HG03565 (cell line): ENCODE data around the gene HDGFL2.
A peak's percentile ranks its signal among the peaks of the same experiment; 100 is the strongest.

Experiments
- ATAC-seq: cut with Tn5 transposase; IDR thresholded peaks from one replicate; pipeline ENCODE4 v1.9.1; 2021; ENCODE audit warnings: mild to moderate bottlenecking, moderate library complexity; ENCODE audit not compliant: unreplicated experiment

HDGFL2 gene

DNA sequence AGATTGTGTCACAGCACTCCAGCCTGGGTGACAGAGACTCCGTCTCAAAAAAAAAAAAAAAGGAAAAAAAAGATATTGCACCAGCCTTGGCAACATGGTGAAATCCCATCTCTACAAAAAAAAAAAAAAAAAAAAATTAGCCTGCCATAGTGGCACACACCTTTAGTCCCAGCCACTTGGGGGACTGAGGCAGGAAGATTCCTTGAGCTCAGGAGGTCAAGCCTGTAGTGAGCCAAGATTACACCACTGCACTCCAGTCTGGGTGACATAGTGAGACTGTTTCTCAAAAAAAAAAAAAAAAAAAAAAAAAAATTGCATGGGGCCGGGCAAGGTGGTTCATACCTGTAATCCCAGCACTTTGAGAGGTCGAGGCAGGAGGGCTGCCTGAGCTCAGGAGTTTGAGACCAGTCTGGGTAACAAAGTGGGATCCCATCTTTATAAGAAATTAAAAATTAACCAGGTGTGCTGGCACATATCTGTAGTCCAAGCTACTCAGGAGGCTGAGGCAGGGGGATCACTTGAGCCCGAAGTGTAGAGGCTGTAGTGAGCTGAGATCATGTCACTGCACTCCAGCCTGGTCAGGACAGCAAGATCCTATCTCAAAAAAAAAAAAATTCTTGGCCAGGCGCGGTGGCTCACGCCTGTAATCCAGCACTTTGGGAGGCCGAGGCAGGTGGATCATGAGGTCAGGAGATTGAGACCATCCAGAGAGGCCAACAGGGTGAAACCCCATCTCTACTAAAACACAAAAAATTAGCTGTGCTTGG, 7.1 kb upstream of the HDGFL2 start:
- no peak for ATAC-seq

DNA sequence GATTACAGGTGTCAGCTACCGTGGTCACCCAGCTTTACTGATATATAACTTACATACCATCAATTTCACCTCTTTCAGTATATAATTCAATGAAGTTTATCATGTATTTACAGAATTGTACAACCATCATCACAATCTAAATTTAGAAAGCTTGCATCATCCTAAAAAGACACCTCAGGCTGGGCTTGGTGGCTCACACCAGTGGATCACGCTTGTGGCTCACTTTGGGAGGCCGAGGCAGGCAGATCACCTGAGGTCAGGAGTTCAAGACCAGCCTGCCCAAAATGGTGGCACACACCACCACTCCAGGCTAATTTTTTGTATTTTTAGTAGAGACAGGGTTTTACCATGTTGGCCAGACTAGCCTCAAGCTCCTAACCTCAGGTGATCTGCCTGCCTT, 4.3 kb upstream of the HDGFL2 start:
- ATAC-seq, result no peak

GRCh38 chr19:4471403-4472173, 509 bp upstream of the HDGFL2 start:
- ATAC-seq, result peak; percentile 81

DNA sequence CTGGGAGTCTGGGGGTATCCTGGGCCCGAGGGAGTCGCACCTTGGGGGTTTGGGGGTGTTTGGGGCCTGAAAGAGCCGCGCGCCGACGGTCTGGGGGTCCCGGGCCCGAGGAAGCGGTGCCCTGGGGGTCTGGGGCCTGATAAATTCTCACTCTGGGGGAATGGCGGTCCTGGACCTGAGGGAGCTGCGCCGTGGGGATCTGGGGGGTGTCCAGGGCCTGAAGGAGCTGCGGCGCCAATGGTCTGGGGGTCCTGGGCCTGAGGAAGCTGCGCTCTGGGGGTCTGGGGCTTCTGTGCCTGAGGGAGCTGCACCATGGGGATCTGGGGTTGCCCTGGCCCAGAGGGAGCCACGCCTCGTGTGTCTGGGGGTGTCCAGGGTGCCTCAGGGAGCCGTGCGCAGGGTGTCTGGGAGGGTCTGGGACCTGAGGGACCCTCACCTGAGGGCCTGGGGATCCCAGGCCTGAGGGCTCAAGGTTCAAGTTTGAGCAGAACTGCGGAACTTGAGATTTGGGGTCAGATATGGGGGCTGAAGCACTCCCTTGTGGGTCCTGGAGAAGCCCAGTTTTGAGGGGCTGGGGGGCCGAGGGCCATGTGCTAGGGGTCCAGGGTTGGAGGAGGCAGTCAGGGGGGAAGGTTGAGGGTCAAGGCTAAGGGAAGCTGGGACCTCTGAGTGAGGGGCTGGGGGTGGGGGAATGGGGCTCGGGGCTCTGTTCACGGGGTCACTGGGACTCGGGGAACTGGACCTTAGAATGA, 1.1 kb downstream of the HDGFL2 start:
- no peak for ATAC-seq

DNA sequence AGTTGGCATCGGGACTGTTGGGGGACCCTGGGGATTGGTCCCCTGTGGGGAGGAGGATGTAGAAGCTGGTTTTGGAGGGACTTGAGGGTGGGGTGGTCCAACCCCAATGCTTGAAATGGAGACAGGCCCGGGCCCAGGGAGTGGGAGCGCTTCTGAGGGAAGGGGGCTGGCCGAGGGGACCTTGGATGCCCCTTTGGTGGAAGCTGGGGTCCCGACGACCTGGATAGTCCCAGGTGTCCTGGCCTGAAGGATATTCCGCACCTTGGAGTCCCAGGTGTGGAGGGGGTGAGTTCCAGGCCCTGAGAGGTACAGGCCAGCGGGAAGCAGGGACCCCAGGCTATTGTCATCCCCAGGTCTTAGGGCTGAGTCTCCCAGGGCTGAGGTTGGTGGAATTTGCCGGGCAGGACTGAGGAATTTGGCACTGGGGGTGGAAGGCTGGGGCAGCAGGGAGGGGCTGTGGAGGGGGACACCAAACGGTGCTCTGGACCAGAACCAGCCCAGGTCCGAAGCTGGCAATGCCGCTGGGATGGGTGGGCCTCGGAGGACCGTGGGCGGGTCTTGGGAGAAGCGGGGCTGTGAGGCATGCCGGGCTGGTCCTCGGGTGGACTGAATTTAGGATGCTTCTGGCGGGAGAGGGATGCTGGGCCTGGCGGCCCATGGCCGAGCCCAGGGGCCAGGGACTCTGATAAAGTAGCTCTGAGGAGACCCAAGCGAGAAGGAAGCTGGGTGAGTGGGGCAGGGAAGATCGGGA, 1.8 kb downstream of the HDGFL2 start:
- no peak for ATAC-seq

DNA sequence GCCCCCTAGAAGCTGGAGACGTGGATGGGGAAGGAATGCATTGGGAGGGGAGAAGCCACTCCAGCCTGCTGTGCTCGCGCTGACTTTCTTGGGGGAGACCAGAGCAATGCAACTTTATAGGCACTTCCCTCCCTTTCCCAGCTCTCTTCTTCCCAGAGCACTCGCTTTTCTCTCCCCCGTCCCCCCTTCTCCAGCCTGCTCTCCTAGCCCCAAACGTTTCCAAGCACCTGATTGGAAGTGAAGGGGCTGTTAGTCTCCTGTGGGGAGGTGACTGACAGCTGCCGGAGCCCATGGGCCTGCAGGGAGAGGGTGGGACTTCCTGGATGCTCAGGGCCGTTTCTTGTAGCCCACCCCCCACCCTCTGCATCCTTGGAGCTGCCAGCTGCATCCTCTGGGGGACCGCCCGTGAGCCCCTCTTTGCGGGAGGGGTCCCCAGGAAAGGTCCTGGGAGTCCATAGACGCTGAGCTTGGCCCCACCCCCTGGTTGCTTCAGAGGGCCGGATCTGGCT, 2.5 kb downstream of the HDGFL2 start:
- ATAC-seq, result no peak

DNA sequence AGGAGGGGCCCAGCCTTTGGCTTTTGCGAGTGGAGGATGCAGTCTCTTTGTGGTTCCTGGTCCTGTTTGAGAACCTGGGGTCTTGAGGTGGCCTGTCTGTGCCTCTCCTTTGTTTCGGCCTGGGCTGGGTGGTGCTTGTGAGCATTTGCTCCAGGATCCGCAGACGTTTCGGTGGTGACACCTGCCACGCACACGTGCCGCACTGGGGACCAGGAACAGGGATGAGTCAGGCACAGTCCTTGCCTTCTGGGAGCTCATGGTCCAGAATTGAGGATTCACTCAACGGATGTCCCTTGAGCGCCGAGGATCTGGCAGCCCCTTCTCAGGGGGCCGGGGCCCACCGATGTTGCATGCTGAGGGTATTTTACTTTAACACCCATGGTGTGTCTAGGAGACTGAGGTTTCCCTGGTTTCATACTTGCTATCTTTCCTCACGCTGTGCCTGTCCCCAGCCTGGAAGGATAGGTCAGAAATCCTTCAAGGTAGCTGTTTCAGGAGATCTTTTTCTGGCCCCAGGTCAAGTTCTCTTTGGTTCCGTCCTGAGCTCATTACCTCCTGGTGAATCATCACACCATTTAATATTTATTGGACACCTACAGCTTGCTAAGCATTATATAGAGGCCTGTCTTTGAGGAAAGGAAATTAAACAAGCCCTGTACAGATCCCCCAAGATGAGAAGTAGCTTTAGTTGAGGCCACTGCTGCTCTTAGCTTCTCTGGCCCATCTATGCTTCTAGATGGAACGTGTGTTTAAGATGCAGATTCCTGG, 5.1 kb downstream of the HDGFL2 start:
- no peak for ATAC-seq

GRCh38 chr19:4482721-4483364, 10.7 kb downstream of the HDGFL2 start:
- no peak for ATAC-seq

- ATAC-seq, result no peak
Measured at GRCh38 chr19:4483385-4483784, 11.3 kb downstream of the HDGFL2 start.

- ATAC-seq, result no peak
Measured at GRCh38 chr19:4487572-4487971, 15.5 kb downstream of the HDGFL2 start.

DNA sequence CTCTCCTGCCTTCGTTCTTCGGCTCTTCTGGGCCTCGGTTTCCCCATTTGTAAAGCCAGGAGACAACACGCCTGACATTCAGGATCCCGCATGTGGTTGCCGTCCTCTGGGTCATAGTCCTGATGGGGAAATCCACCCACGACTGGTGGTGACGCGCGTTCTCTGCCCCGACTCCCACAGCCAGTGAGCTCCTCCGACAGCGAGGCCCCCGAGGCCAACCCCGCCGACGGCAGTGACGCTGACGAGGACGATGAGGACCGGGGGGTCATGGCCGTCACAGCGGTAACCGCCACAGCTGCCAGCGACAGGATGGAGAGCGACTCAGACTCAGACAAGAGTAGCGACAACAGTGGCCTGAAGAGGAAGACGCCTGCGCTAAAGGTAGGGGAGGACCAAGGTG, 16.4 kb downstream of the HDGFL2 start:
- no peak for ATAC-seq

GRCh38 chr19:4491446-4491845, 19.3 kb downstream of the HDGFL2 start:
- ATAC-seq, result no peak

- no peak for ATAC-seq
Measured at GRCh38 chr19:4492337-4493103, 20.4 kb downstream of the HDGFL2 start.

DNA sequence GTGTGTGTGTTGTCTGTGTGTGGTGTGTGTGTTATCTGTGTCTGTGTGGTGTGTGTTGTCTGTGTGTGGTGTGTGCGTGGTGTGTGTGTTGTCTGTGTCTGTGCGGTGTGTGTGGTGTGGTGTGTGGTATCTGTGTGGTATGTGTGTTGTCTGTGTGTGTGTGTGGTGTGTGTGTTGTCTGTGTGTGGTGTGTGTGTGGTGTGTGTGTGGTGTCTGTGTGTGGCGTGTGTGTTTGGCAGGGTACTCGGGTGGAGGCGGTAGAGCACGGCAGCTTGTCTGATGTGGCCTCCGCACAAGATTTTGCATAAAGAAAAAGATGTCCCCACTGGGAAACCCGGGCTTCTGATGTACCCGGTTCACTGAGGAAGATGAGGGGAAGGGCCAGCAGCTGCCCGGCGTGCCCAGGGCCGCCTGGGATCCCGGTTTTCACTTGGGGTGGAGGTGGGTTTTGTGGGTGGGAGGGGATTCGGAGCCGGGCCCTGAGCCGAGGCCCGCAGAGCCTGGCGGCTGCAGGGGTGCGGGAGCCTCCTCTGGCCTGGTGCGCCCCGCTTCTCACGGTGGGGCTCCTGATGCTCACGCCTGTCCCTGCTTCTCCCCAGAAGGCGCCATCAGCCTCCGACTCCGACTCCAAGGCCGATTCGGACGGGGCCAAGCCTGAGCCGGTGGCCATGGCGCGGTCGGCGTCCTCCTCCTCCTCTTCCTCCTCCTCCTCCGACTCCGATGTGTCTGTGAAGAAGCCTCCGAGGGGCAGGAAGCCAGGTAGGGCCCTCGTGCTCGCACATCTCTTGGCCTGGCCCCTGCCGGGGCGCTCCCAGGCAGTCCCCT, 21.2 kb downstream of the HDGFL2 start:
- ATAC-seq, result no peak

DNA sequence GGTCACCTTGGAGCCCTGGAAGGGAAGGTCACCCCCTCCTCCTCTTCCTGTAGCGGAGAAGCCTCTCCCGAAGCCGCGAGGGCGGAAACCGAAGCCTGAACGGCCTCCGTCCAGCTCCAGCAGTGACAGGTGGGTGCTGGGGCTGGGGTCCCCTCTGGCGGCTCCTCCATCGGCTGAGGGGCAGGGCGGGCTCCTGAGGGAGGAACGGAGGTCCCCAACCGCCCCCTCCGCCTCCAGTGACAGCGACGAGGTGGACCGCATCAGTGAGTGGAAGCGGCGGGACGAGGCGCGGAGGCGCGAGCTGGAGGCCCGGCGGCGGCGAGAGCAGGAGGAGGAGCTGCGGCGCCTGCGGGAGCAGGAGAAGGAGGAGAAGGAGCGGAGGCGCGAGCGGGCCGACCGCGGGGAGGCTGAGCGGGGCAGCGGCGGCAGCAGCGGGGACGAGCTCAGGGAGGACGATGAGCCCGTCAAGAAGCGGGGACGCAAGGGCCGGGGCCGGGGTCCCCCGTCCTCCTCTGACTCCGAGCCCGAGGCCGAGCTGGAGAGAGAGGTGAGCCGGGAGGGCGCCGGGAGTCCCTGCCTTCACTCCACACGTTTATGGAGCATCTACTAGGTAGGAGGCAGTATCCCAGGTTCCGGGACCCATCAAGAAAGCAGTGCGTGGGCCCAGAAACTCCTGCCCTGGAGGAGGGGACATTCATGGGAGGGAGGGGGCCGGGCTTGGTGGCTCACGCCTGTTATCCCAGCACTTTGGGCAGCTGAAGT, 22.0 kb downstream of the HDGFL2 start:
- ATAC-seq, result no peak

GRCh38 chr19:4494691-4495064, 22.6 kb downstream of the HDGFL2 start:
- no peak for ATAC-seq

- ATAC-seq, result no peak
Measured at GRCh38 chr19:4495471-4495870, 23.4 kb downstream of the HDGFL2 start.
